ENCODE results near the gene KCNQ1.

KCNQ1 gene

GRCh38 chr11:2589538-2589934 is 144.7 kb downstream of the KCNQ1 start:
- TF ChIP-seq RARB (CRISPR knock-in tag; IDR thresholded peaks at IDR 0.05): no peak
- no peak for TF ChIP-seq CSDC2 (CRISPR knock-in tag; IDR thresholded peaks at IDR 0.05)
- no peak for TF ChIP-seq ARNTL (CRISPR knock-in tag; IDR thresholded peaks at IDR 0.05; ENCODE audit: borderline replicate concordance, low read depth)
- TF ChIP-seq ZFP3 (CRISPR knock-in tag; IDR thresholded peaks at IDR 0.05): no peak
- TF ChIP-seq POU6F1 (CRISPR knock-in tag; IDR thresholded peaks at IDR 0.05; ENCODE audit: borderline replicate concordance, low read depth): no peak
- no peak for TF ChIP-seq ZNF565 (CRISPR knock-in tag; conservative IDR thresholded peaks at IDR 0.05; ENCODE audit: low read depth)
- no peak for TF ChIP-seq CSRNP3 (CRISPR knock-in tag; IDR thresholded peaks at IDR 0.05)
- TF ChIP-seq CREB5 (CRISPR knock-in tag; IDR thresholded peaks at IDR 0.05; ENCODE audit: low read depth): no peak
- TF ChIP-seq TSHZ2 (CRISPR knock-in tag; IDR thresholded peaks at IDR 0.05): no peak
- no peak for TF ChIP-seq TOX (CRISPR knock-in tag; IDR thresholded peaks at IDR 0.05; ENCODE audit: borderline replicate concordance)
- no peak for TF ChIP-seq ZC3H10 (CRISPR knock-in tag; IDR thresholded peaks at IDR 0.05)
- TF ChIP-seq SNAI2 (CRISPR knock-in tag; IDR thresholded peaks at IDR 0.05): no peak
- TF ChIP-seq BACH2 (CRISPR knock-in tag; IDR thresholded peaks at IDR 0.05; ENCODE audit: borderline replicate concordance): no peak
- no peak for TF ChIP-seq ZFP30 (CRISPR knock-in tag; IDR thresholded peaks at IDR 0.05)
- no peak for TF ChIP-seq ISL1 (CRISPR knock-in tag; IDR thresholded peaks at IDR 0.05)
- no peak for TF ChIP-seq ZNF70 (CRISPR knock-in tag; IDR thresholded peaks at IDR 0.05)
- no peak for TF ChIP-seq PPARA (CRISPR knock-in tag; IDR thresholded peaks at IDR 0.05; ENCODE audit: borderline replicate concordance)
- no peak for TF ChIP-seq PATZ1 (CRISPR knock-in tag; IDR thresholded peaks at IDR 0.05; ENCODE audit: borderline replicate concordance)
- TF ChIP-seq OSR1 (CRISPR knock-in tag; IDR thresholded peaks at IDR 0.05): no peak
- no peak for ATAC-seq

- ATAC-seq: no peak
- no peak for TF ChIP-seq CSRNP3 (CRISPR knock-in tag; IDR thresholded peaks at IDR 0.05)
- TF ChIP-seq RARB (CRISPR knock-in tag; IDR thresholded peaks at IDR 0.05): no peak
- TF ChIP-seq OSR1 (CRISPR knock-in tag; IDR thresholded peaks at IDR 0.05): no peak
- no peak for TF ChIP-seq PPARA (CRISPR knock-in tag; IDR thresholded peaks at IDR 0.05; ENCODE audit: borderline replicate concordance)
- TF ChIP-seq SNAI2 (CRISPR knock-in tag; IDR thresholded peaks at IDR 0.05): no peak
- no peak for TF ChIP-seq TCF4 (CRISPR knock-in tag; IDR thresholded peaks at IDR 0.05; ENCODE audit: borderline replicate concordance)
- no peak for TF ChIP-seq ESRRG (CRISPR knock-in tag; IDR thresholded peaks at IDR 0.05)
- no peak for TF ChIP-seq TSHZ2 (CRISPR knock-in tag; IDR thresholded peaks at IDR 0.05)
- TF ChIP-seq CSDC2 (CRISPR knock-in tag; IDR thresholded peaks at IDR 0.05): no peak
- TF ChIP-seq POU6F1 (CRISPR knock-in tag; IDR thresholded peaks at IDR 0.05; ENCODE audit: borderline replicate concordance, low read depth): no peak
- TF ChIP-seq ZNF565 (CRISPR knock-in tag; conservative IDR thresholded peaks at IDR 0.05; ENCODE audit: low read depth): no peak
- TF ChIP-seq ISL1 (CRISPR knock-in tag; IDR thresholded peaks at IDR 0.05): no peak
- TF ChIP-seq ZFP30 (CRISPR knock-in tag; IDR thresholded peaks at IDR 0.05): no peak
- no peak for TF ChIP-seq GLIS3 (CRISPR knock-in tag; IDR thresholded peaks at IDR 0.05)
- no peak for TF ChIP-seq BACH2 (CRISPR knock-in tag; IDR thresholded peaks at IDR 0.05; ENCODE audit: borderline replicate concordance)
These were observed 145.5 kb downstream of the KCNQ1 start for GRCh38 chr11:2590131-2590964.

Measured in SK-N-SH treated with all-trans-retinoic acid at 6 μM for 48 hours (cell line).